ENCODE data around the gene SPO11.

Gene SPO11, protein sequence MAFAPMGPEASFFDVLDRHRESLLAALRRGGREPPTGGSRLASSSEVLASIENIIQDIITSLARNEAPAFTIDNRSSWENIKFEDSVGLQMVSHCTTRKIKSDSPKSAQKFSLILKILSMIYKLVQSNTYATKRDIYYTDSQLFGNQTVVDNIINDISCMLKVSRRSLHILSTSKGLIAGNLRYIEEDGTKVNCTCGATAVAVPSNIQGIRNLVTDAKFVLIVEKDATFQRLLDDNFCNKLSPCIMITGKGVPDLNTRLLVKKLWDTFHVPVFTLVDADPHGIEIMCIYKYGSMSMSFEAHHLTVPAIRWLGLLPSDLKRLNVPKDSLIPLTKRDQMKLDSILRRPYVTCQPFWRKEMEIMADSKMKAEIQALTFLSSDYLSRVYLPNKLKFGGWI

DNA sequence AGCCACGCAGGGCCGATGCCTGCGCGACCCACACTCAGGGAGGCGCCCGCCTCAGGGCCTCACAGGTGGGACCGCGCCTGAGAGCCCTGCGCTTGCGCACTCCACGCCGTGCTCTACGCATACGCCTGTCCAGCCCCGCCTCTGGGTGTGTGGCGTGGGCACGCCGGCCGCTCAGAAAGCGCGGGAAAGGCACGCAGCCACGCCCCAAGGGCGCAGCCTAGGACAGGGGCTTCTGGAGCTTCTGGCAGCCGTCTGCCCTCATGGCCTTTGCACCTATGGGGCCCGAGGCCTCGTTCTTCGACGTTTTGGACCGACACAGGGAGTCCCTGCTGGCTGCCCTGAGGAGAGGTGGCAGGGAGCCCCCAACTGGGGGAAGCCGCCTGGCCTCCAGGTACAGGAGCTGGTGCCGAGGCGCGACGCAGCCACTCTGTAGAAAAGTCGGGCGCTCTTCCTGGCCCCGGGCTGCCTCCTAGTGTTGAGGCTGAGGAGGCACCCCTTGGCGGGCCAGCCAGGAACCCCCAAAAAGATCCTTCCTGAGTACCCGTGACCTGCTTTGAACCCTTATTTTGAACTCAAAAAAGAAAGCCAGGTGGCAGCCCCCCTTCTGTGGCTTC lies at the start of gene SPO11:
SPO11 (plus strand) TSS at position 196 of the 614 bp plus-strand sequence; CDS start at position 261, 65 bp downstream.
- no peak for DNase-seq

DNA sequence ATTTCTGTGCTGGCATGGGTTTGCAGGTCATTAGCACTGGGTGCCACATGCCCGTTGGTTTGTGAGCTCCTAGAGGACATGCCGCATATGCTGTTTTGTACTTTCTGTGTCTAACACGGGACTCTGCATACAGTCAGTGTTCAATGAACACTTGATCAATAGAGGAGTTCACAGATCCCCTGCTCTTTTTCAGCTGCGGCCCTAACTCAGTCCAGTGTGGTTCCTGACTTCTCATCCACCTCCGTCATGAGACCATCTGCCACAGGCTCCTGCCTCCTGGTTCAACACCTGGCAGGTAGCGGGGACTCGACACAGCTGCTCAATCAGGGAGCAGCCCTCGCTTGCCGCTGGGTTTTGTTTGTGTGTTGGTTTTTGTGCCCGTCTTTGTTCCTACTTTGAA lies 49.4 kb upstream of the SPO11 start:
- no peak for DNase-seq

DNA sequence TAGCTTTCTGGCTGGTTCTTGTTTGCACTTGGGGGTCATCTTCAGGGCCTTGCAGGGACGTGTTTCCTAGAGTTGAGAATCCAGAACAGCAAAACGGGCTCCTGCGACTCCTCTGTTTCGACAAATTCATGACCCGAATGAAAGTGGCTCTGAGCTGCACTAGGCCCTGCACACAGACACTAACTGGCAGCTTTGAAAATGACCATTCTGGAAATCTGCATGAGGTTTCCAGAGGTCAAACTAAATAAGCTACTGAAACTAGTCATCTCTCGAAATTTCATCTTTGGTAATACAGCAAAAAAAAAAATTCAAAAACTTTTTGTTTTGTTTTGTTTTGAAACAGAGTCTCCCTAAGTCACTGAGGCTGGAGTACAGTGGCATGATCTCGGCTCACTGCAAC lies 47.7 kb upstream of the SPO11 start:
- no peak for DNase-seq

DNA sequence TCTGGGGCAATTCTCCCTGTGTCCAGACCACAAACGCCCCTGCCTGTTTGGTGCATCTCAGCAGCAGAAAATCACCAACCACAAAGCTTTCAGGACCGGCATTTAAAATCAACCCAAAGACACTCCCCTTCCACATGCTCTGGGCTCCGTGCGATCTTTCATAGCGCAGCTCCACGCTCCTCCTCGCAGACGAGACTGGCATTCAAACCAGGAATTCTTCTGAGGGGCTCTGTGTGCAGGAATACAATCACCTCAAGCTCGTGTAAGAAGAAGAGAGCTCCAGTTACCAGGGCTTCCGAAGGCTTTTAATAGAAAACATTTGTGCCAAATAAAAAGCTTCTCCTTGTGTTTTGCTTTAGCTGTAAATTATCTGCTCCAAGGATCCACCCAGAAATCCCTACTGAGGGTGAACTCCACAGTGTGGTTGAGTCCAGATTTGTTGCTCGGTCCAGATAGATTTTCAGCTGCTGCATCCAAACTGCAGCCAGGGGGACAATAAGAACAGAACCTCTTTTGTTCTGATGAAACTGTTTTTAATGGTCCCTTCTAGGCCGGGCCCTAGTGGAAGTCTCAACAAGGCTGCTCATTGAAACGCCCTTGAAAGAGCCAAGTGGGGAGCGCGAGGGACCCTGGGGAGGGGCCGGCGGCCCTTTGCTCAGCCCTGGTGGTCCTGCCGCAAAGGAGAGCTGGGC lies 46.8 kb upstream of the SPO11 start:
- no peak for DNase-seq

DNA sequence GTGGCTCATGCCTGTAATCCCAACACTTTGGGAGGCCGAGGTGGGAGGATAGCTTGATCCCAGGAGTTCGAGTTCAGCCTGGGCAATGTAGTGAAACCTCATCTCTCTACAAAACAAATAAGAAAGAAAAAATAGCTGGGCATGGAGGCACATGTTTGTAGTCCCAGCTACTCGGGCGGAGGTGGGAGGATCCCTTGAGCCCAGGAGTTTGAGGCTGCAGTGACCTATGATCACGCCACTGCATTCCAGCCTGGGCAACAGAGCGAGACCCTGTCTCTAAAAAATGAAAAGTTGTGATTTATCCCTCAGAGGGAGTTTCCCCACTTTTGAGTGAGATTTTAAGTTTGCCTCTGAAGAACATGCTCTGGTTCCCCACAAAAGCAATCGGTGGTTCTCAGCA lies 45.7 kb upstream of the SPO11 start:
- no peak for DNase-seq

DNA sequence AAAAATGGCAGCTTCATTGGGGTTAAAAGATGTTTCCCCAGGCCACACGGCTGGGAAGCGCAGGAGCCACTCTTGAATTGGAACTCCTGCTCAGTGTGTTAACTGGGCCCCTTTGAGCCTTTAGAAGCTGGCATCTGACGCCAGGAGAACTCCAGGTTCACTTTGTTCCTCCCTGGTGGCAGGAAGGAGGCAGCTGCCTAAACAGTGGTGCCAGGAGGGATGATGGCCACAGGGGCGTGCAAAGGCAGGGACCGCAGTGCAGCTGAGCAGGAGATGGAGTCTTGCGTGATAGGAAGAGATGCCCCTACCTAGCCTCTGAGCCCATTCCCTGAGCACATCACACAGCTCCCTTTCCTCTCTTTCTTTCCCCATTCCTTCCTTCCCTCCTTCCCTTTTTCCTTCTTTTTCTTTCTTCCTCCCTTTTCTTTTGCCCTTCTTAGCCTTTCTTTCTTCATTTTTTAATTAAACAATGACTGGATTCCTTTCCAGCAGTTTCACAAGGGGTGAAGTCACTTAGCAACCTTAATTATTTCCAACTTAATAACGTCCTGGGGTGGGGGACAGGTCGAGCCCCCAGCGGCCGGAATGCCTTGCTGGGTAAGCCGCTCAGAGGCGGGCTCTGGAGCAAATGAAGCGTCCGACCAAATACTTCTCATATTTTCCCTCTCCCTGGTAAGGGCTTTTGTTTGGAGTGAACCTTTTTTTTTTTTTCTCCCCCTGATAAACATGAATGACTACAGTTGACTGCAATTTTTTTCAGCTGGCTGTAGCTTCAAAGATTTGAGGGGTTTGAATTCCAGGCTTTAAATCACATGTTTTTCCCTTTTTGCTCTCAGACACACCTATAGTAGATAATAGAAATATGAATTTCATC lies 42.4 kb upstream of the SPO11 start:
- DNase-seq = no peak

GRCh38 chr20:57287901-57288300 lies 41.7 kb upstream of the SPO11 start:
- DNase-seq = no peak

- no peak for DNase-seq
Measured at GRCh38 chr20:57288651-57289277, 40.8 kb upstream of the SPO11 start.

DNA sequence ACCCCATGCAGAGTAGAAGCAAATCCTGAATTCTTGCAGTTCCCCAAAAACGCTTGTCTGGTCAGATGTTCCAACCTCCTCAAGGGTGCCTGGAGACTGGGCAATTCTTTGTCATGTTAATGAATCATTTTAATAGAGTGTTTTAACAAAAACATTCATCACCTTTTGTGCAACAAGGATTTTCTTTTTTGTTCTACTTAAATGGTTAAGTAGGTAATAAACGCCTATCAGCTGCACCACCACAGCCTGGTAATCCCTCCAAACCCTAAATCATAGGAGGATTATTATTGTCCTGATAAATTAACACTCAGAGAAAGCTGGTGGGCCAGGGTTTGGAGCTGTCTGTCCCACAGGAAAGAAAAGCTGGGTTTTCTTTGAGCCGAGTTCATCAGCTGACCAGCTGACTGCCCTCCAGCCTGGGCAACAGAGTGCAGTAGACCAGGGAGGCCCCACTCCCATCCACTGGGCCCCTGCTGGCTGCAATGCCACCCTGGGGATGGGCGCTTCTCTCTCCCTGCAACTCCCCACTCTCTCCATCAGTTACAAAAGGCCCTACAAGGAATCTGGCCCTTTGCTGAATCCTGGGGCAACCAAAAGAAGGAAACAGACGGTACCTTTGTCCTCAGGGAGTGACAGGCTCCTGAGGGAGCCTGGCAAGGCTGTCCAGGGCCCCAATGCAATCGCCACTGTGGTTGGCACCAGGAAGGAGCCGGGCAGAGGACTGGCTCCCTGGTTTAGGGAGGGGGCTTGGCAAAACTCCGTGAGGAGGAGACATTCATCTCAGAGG lies 40.0 kb upstream of the SPO11 start:
- no peak for DNase-seq

DNA sequence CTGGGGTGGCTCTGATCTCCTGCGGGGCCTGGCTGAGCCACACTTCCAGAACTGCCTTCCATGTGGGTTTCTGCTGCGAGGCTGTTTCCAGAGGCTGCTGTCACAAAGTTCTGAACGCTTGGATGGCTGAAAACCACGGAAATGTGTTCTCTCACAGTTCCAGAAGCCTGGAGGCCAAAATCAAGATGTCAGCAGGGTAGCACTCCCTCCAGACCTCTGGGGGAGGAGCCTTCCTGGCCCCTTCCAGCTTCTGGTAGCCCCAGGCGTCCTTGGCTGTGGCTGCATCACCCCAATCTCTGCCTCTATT lies 39.5 kb upstream of the SPO11 start:
- no peak for DNase-seq

- DNase-seq = no peak
Measured at GRCh38 chr20:57291003-57291402, 38.6 kb upstream of the SPO11 start.

DNA sequence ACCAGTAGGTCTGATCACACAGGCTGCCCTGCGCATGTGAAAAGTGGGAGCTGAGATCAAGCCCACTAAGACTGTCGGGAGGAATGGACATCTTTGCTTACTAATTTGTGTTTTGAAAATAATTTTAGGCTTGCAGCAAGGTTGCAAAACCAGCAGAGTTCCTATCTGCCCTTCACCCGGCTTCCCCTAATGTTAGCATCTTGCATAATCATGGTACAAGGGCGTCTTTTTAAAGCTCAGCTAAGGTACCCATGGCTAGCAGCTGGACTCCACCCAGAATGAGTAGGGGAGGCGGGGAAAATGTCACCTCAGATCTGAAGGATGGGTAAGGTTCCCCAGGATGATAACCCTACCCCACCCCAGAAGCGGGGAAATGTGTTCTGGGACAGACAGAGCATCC lies 37.9 kb upstream of the SPO11 start:
- DNase-seq = no peak

DNA sequence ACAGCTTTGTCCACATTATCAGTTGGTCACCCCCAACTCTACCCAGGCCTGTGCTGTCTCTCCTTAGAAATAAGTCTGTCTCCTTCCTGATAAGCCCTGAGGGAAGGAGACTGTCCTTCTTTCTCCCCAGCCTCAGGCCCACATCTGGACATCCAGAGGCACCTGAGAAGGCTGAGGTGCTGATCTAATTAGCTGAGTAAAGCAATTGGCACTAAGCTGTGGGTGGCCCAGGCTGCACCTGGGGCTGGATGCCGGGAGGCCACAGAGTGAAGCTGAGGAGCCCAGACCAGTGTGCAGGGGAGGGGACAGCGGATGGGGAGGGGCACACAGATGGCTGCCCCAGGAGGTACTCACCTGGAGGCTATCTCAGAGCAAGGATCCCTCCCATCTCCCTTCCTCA lies 37.0 kb upstream of the SPO11 start:
- no peak for DNase-seq

GRCh38 chr20:57293995-57294394 lies 35.6 kb upstream of the SPO11 start:
- DNase-seq = no peak

- no peak for DNase-seq
Measured at GRCh38 chr20:57294550-57294949, 35.1 kb upstream of the SPO11 start.

- no peak for DNase-seq
Measured at GRCh38 chr20:57298457-57298856, 31.1 kb upstream of the SPO11 start.

- no peak for DNase-seq
Measured at GRCh38 chr20:57301026-57301425, 28.6 kb upstream of the SPO11 start.

- no peak for DNase-seq
Measured at GRCh38 chr20:57306747-57307146, 22.9 kb upstream of the SPO11 start.

GRCh38 chr20:57308451-57309271 lies 20.9 kb upstream of the SPO11 start:
- no peak for DNase-seq

- no peak for DNase-seq
Measured at GRCh38 chr20:57309544-57310115, 20.0 kb upstream of the SPO11 start.
